Measurements from ENCODE around the gene ABLIM3.

GRCh38 chr5:149211566-149211965 is 70.3 kb downstream of the ABLIM3 start:
- TF ChIP-seq GATA3 (IDR thresholded peaks at IDR 0.05; ENCODE audit: low read depth, low read length) (no peak), GATA2 (IDR thresholded peaks at IDR 0.05; ENCODE audit: low read depth, low read length) (no peak)

Measured in SH-SY5Y (cell line).